GM12878 (cell line): ENCODE data around the gene TARP.

ENCODE experiments used
- ATAC-seq: fragments of 200-7000 bp; cut with Tn5 transposase; 3 replicates; pipeline ENCODE4 v1.9.1; 2020; ENCODE audit warnings: mild to moderate bottlenecking, moderate library complexity
- BruUV-seq: library from RNA; stranded (reverse); fragments of 400-500 nt; replicated peaks from 2 replicates; lab custom pipeline; 2021; lab: Mats Ljungman, UMichigan
- CTCF ChIA-PET: fragments of 300-600 bp; sonication (Branson Sonifier 250); formaldehyde crosslinking; extraction: SDS; loops from one replicate; lab custom pipeline; 2021; ENCODE audit warnings: inconsistent platforms; lab: Yijun Ruan, JAX
- POLR2A ChIA-PET: fragments of 350-600 bp; formaldehyde crosslinking; extraction: SDS; loops from one replicate; lab custom pipeline; 2021; ENCODE audit warnings: inconsistent platforms; lab: Charles Lee
- RAD21 ChIA-PET: fragments of 300-600 bp; sonication (Branson Sonifier 250); formaldehyde crosslinking; loops from one replicate; lab custom pipeline; 2023; ENCODE audit warnings: antibody characterized with exemption; ENCODE audit not compliant: unreplicated experiment; lab: Charles Lee
- SMC1A ChIA-PET: fragments of 300-600 bp; sonication (Branson Sonifier 250); formaldehyde crosslinking; loops from one replicate; lab custom pipeline; 2023; ENCODE audit not compliant: unreplicated experiment, uncharacterized antibody; lab: Charles Lee
- DNase-seq: peaks from one replicate; pipeline ENCODE4 v3.0.0-alpha.2; 2011; ENCODE audit warnings: low read depth, low spot score
- FAIRE-seq: peaks from 3 replicates; lab custom pipeline; 2011; peaks lifted over from hg19 to GRCh38; lab: Jason Lieb, UNC
- H2AFZ ChIP-seq: 2 replicates; pipeline ENCODE4 v1.6.0; 2011; ENCODE audit warnings: low read depth, low read length, control low read depth; ENCODE audit not compliant: control insufficient read depth
- H3K27ac ChIP-seq: 2 replicates; pipeline ENCODE4 v1.5.1; 2011; ENCODE audit warnings: control low read depth; ENCODE audit not compliant: control insufficient read depth, insufficient read depth
- H3K27me3 ChIP-seq, 2 experiments: replicated peaks in 1 of 2; 2 replicates each; pipeline versions ENCODE4 v1.6.0 to v1.6.1; 2011; ENCODE audit warnings: low read length in 1 of 2; ENCODE audit not compliant: control insufficient read depth in 2 of 2, insufficient read depth in 2 of 2
- H3K36me3 ChIP-seq, 2 experiments: 2 replicates each; pipeline ENCODE4 v1.5.1; 2011; ENCODE audit warnings: low read length in 1 of 2; ENCODE audit not compliant: control insufficient read depth in 2 of 2, insufficient read depth in 2 of 2
- H3K4me1 ChIP-seq: 2 replicates; pipeline ENCODE4 v1.6.1; 2011; ENCODE audit warnings: mild to moderate bottlenecking, low read length, moderate library complexity, mixed read lengths; ENCODE audit not compliant: control insufficient read depth, insufficient read depth
- H3K4me2 ChIP-seq: 2 replicates; pipeline ENCODE4 v1.6.0; 2011; ENCODE audit warnings: control low read depth; ENCODE audit not compliant: control insufficient read depth, insufficient read depth
- H3K4me3 ChIP-seq: fragments of 200-600 bp; sonication (generic); 2 replicates; pipeline ENCODE4 v1.5.1; 2016
- H3K79me2 ChIP-seq: 2 replicates; pipeline ENCODE4 v1.6.0; 2011; ENCODE audit warnings: low read length; ENCODE audit not compliant: control insufficient read depth, insufficient read depth
- H3K9ac ChIP-seq: 2 replicates; pipeline ENCODE4 v1.8.0; 2011; ENCODE audit warnings: low read length, control low read depth, mixed read lengths; ENCODE audit not compliant: control insufficient read depth, insufficient read depth
- H3K9me3 ChIP-seq: replicated peaks from 3 replicates; pipeline ENCODE4 v1.5.1; 2011; ENCODE audit warnings: mild to moderate bottlenecking, low read length; ENCODE audit not compliant: control insufficient read depth, insufficient read depth
- H4K20me1 ChIP-seq: 2 replicates; pipeline ENCODE4 v1.6.0; 2011; ENCODE audit not compliant: control insufficient read depth, insufficient read depth
- CHD4 ChIP-seq: fragments of 200-600 bp; sonication (generic); IDR thresholded peaks from 2 replicates; pipeline ENCODE4 v1.6.1; 2016; ENCODE audit warnings: mild to moderate bottlenecking
- CREM ChIP-seq: IDR thresholded peaks from 2 replicates; pipeline ENCODE4 v1.6.1; 2014; ENCODE audit warnings: antibody characterized with exemption, low read depth
- CTCF ChIP-seq, 3 experiments: IDR thresholded peaks in 2 of 3; conservative IDR thresholded peaks in 1 of 3; 2 replicates each; pipeline ENCODE4 v1.5.1; 2011; ENCODE audit warnings: low read depth in 3 of 3, low read length in 3 of 3, mild to moderate bottlenecking in 3 of 3, control low read depth in 2 of 3, moderate library complexity in 2 of 3, inconsistent platforms in 1 of 3, mixed read lengths in 1 of 3; ENCODE audit not compliant: control insufficient read depth in 2 of 3, insufficient read depth in 1 of 3; ENCODE audit errors: extremely low read depth in 1 of 3
- E4F1 ChIP-seq: fragments of 450-650 bp; IDR thresholded peaks from 2 replicates; pipeline ENCODE4 v1.6.1; 2018; ENCODE audit warnings: borderline replicate concordance, mild to moderate bottlenecking; ENCODE audit not compliant: partially characterized antibody
- GATAD2B ChIP-seq: fragments of 450-650 bp; conservative IDR thresholded peaks from 2 replicates; pipeline ENCODE4 v1.6.1; 2017; ENCODE audit warnings: low read depth, mild to moderate bottlenecking, moderate library complexity
- HDGF ChIP-seq: fragments of 450-650 bp; IDR thresholded peaks from 2 replicates; pipeline ENCODE4 v1.6.1; 2016; ENCODE audit warnings: antibody characterized with exemption
- IKZF1 ChIP-seq: fragments of 450-650 bp; conservative IDR thresholded peaks from 2 replicates; pipeline ENCODE4 v1.6.1; 2017; ENCODE audit warnings: antibody characterized with exemption, mild to moderate bottlenecking
- LARP7 ChIP-seq: fragments of 450-650 bp; IDR thresholded peaks from 2 replicates; pipeline ENCODE4 v1.6.1; 2017; ENCODE audit warnings: mild to moderate bottlenecking
- MTA3 ChIP-seq: IDR thresholded peaks from 2 replicates; pipeline ENCODE4 v1.6.1; 2012; ENCODE audit warnings: low read length, inconsistent platforms, borderline replicate concordance
- NFXL1 ChIP-seq: fragments of 450-650 bp; IDR thresholded peaks from 2 replicates; pipeline ENCODE4 v1.6.1; 2017; ENCODE audit warnings: antibody characterized with exemption, mild to moderate bottlenecking, borderline replicate concordance
- NFYB ChIP-seq: IDR thresholded peaks from 2 replicates; pipeline ENCODE4 v1.6.1; 2011; ENCODE audit warnings: low read depth, mild to moderate bottlenecking, low read length, improper control_type of control experiment, moderate library complexity; ENCODE audit not compliant: insufficient read depth
- NR2C1 ChIP-seq: fragments of 450-650 bp; IDR thresholded peaks from 2 replicates; pipeline ENCODE4 v1.6.1; 2017; ENCODE audit warnings: antibody characterized with exemption, mild to moderate bottlenecking, moderate library complexity
- NRF1 ChIP-seq: conservative IDR thresholded peaks from 2 replicates; pipeline ENCODE4 v1.6.1; 2011; ENCODE audit warnings: mild to moderate bottlenecking, low read depth, low read length, improper control_type of control experiment
- PML ChIP-seq: IDR thresholded peaks from 2 replicates; pipeline ENCODE4 v1.6.1; 2012; ENCODE audit warnings: low read length, inconsistent platforms
- POLR2A ChIP-seq: IDR thresholded peaks from 2 replicates; pipeline ENCODE4 v1.6.1; 2011; ENCODE audit warnings: low read depth, mild to moderate bottlenecking, low read length
- RUNX3 ChIP-seq: IDR thresholded peaks from 2 replicates; pipeline ENCODE4 v1.6.1; 2012; ENCODE audit warnings: low read length, inconsistent platforms
- SP1 ChIP-seq: IDR thresholded peaks from one replicate; pipeline ENCODE4 v1.6.1; 2011; ENCODE audit warnings: low read depth, low read length
- SUPT20H ChIP-seq: IDR thresholded peaks from 2 replicates; pipeline ENCODE4 v1.6.1; 2011; ENCODE audit warnings: low read depth, mild to moderate bottlenecking, low read length, moderate library complexity, borderline replicate concordance; ENCODE audit not compliant: control insufficient read depth
- TCF3 ChIP-seq: IDR thresholded peaks from 2 replicates; pipeline ENCODE4 v1.6.1; 2012; ENCODE audit warnings: low read depth, mild to moderate bottlenecking, low read length, borderline replicate concordance; ENCODE audit not compliant: insufficient read depth
- whole genome bisulfite sequencing: methylation state at CpG from one replicate; pipeline ENCODE4 v1.1.6; 2016; ENCODE audit warnings: low lambda C conversion rate; ENCODE audit not compliant: insufficient replicate concordance, insufficient coverage; ENCODE audit errors: missing lambda C conversion rate; 5-methylcytosine and 5-hydroxymethylcytosine counted together
- in situ Hi-C: fragments of 300-500 bp; cut with MboI; formaldehyde crosslinking; loops from 9 replicates; pipeline ENCODE4 v1.14.3; 2018; ENCODE audit warnings: mixed read lengths
- intact Hi-C: fragments of 100-400 bp; cut with micrococcal nuclease; formaldehyde crosslinking; loops from one replicate; pipeline ENCODE4 v1.14.2; 2022; ENCODE audit not compliant: unreplicated experiment

TARP gene

GRCh38 chr7:38311329-38311937, 38.0 kb upstream of the TARP start:
- DNase-seq: no peak
- 48% methylated on average over 28 of the region's 38 CpGs for WGBS
- Histone ChIP-seq H3K9me3 (peaks cover 6% of the 10 kb centered on the region; the same call in 1 of the 3 replicates), H4K20me1 (no peaks in the 10 kb centered on the region), H3K27me3 (no peaks in the 10 kb centered on the region), H3K4me1 (peaks cover 20% of the 10 kb centered on the region), H2AFZ (peak overlapping the region; percentile 91), H3K36me3 (no peaks in the 10 kb centered on the region), H3K4me3 (peak overlapping the region; percentile 71), H3K27ac (peak overlapping the region; percentile 35; the same call in 1 of the 2 replicates), H3K9ac (peak overlapping the region; percentile 59), H3K79me2 (no peaks in the 10 kb centered on the region), H3K4me2 (peak overlapping the region; percentile 88)
- ATAC-seq: peak; percentile 95
- intact Hi-C loops (no loop called here), in situ Hi-C loops (no loop called here)
- RAD21 ChIA-PET: interaction anchor here (0.6 to 12.6 kb wide), 7 partner anchors 12 to 203 kb away, joined by 3 to 229 read pairs (median 4); no protein-coding TSS in a partner anchor
- FAIRE-seq: no peak
- POLR2A ChIA-PET: interaction anchor here (0.6 to 0.8 kb wide), 3 partner anchors 15 to 141 kb away, joined by 3 read pairs; no protein-coding TSS in a partner anchor
- TSS peak; percentile 55 for BruUV-seq
- CTCF ChIA-PET: interaction anchor here (0.6 to 14.6 kb wide), 8 partner anchors 10 to 92 kb away, joined by 3 to 430 read pairs (median 4); no protein-coding TSS in a partner anchor
- SMC1A ChIA-PET: interaction anchor here (0.6 to 2.3 kb wide), 12 partner anchors 9 to 395 kb away, joined by 3 to 9 read pairs (median 4); no protein-coding TSS in a partner anchor
- TF ChIP-seq GATAD2B (peak; percentile 72), POLR2A (peak; percentile 89), RUNX3 (peak; percentile 35), CTCF (IDR thresholded peaks at IDR 0.05 in 2 of 3, conservative IDR thresholded peaks at IDR 0.05 in 1 of 3; ENCODE audit: control insufficient read depth in 2 of 3, extremely low read depth in 1 of 3, insufficient read depth in 1 of 3, low read depth in 3 of 3, low read length in 3 of 3) (no peak), E4F1 (no peak), CREM (no peak), MTA3 (no peak), NFYB (no peak), NRF1 (no peak), IKZF1 (no peak; the same call in 1 of the 2 replicates), PML (no peak), TCF3 (no peak), HDGF (peak; percentile 61; the same call in 1 of the 2 replicates), SUPT20H (no peak), CHD4 (no peak), SP1 (no peak), LARP7 (peak; percentile 54; the same call in 1 of the 2 replicates), NR2C1 (no peak), NFXL1 (no peak)
